Measurements from ENCODE around the gene PERCC1.
"Not testable (repeated sequence)": the region's sequence is repeated elsewhere in the genome, so short reads cannot be mapped to it uniquely, and the experiment has no call there.

Gene PERCC1

DNA sequence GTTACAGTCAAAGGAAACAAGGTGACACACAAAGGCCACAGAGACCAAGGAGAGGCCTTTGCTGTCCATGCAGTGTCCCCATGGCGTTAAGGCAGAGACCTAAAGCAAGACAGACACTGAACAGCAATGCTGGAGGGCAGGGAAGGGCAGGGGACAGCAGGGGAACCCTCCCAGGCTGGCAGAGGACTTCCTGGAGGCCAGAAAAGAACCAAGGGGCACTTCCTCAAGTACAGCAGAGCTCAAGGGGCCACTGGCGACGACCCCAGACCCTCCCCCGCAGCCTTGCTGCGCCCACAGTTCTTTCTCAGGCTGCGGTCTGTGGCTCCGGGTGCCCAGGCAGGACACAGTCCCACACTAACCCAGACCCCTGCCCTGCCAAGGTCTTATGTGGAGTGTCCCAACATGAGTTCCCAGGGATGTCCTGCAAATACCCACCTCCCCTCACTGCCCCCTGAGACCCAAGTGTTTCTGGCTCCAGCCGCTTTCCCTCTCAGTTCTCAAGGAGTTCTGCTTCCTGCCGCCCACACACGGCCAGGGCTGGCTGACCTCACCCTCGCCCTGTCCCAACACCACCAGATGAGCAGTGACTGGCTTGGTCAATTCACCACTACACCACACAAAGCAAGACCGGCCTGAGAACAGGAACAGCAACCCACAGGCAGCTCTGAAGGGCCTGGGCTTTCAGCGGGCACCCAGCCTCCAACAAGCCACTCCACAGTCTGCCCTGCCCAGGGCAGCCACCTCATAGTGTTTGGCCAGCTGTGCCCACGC lies 39.8 kb downstream of the PERCC1 start:
- no peak for DNase-seq

DNA sequence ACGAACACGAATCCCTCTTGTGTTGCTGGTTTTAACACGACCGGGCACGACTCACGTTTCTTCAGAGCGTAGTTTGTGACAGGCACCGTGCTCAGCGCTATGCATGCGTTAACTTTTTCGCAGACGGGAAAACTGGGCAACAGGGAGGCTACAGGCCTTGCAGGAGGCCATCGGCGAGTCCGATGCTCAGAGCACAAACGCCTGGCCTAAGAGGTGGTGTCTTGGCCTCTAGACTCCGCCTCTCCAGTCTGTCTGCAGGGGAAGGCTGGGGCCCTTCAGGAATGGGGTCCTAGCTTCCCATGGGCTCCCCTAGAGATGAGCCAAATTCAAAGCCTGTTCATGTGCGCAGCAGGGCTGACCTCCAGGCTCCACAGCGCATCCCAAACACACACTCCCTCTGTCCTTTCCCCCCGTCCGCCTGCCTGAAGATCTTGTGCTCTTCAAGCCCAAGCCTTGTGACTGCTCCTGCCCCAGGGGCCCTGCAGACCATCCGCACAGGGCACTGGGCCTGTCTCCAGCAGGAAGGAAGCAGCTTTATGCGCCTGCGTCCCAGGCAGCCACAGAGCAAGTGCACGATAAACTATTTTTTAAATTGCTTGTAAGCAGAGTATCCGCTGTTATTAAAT lies 40.8 kb downstream of the PERCC1 start:
- no peak for DNase-seq

DNA sequence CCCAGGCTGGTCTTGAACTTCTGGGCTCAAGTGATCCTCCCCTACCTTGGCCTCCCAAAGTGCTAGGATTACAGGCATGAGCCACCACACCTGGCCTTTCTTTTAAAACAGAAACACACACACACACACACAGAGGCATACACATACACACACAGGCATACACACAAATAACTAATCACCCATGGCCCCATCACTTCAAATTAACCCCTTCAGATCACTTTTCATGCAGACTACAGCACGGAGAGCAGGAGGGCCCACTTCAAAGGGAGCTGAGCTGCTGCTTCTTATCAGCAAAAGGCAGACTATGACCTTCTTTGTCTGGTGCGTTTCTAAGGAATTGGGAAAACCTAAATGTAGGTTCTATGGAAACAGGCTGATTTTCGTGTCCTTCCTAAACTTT lies 42.1 kb downstream of the PERCC1 start:
- no peak for DNase-seq

DNA sequence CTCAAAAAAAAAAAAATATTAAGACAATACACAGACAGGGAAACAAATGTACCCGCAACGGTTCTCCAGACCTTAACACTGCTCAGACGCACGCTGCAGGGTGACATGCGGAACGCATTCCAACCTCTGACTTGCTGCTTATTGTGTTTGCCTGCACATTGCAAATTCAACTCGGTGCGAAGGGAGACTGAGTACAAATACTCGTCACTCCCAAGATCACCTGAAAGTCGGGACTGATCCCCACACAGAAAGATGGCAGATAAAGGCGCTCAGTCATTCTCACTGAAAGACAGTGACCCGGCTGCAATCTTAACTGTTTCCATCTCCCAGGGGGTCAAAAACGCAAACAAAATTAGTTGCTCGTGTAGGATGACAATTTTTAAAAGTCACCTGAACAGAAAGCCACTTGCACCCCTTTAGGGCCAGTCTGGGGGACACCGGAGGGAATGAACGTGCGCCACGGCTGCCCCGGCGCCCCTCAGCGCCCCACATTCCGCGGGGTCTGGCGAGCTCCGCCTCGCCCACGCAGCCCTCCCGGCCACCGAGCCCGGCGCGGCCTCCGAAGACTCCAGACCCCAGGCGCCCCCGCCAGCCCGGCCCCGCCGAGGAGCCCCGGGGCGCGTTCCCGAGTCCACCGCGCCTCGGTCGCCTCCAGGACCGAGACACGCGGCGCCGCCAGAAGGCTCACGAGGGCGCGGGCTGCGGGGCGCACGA lies 43.4 kb downstream of the PERCC1 start:
- DNase-seq, result no peak

DNA sequence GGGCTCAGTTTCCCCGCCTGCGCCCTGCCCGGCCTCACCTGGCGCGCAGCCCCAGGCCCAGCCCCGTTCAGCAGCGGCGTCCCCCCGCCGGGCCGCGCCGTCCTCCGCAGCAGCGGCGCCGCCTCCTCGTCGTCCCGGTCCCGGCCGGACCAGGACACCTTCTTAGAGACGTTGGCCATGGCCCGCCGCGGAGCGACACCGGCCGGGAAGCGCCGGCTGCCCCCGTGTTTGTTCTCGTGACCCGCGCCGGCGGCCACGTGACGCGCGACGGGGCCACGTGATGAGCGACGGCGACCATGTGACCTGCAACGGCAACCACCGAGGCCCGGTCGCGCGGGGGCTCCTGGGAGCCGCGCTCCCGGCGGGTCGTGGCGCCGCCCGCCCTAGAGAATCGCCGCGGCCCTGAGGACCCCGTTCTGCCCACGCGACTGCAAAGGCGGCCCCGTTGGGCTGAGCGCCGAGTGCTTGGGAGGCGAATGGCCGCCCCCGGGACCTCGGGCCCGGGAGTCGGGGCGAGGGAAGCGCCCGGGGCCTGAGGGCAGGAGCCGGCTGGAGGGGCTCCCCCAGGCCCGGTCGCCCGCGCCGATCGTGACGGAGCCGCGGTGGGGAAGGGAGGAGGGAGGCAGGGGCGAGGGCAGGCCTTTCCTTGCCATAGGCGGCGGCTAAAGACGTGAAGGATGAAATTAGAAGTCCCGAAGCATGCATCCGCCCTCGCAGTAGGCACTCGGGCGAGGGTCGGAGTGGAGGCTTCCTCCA lies 44.1 kb downstream of the PERCC1 start, which contains the start of gene CLCN7:
Gene CLCN7 (minus strand): TSS at position 233 of the 756 bp plus-strand sequence. CDS start 54 bp downstream, at position 179.
- DNase-seq, result peak; percentile 91

DNA sequence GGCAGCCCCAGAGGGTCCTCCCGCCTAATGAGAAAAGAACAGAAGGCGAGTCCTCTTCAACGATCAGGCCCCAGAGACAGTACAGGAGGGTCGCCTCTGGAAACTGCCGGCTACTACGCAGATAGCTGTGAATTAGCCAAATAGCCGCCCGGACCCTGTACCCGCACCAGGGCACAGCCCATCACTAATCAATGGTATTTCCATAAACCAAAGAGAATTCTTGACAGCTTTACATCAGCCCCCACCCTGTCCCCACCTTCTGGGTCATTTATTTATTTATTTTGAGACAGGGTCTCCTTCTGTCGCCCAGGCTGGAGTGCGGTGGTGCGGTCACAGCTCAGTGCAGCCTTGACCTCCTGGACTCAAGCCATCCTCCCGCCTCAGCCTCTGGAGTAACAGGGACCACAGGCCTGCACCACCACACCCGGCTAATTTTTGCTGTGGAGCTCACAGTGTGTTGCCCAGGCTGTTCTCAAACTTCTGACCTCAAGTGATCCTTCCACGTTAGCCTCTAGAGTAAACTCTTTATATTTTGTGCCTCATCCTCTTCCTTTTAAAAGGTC lies 44.8 kb downstream of the PERCC1 start:
- DNase-seq, result no peak

DNA sequence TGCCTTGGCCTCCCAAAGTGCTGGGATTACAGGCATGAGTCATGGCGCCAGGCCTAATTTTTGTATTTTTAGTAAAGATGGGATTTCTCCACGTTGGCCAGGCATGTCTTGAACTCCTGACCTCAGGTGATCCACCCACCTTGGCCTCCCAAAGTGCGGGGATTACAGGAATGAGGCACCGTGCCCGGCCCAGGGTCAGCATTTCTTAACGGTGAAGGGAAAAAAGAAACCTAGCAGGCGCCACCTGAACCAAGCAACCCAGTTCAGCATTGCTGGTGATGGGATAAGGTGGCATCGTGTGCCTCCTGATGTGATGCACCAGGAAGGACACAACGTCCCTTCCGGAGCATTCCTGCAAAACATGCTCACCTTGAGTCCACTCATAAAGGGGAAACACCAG lies 46.2 kb downstream of the PERCC1 start:
- DNase-seq, result no peak

DNA sequence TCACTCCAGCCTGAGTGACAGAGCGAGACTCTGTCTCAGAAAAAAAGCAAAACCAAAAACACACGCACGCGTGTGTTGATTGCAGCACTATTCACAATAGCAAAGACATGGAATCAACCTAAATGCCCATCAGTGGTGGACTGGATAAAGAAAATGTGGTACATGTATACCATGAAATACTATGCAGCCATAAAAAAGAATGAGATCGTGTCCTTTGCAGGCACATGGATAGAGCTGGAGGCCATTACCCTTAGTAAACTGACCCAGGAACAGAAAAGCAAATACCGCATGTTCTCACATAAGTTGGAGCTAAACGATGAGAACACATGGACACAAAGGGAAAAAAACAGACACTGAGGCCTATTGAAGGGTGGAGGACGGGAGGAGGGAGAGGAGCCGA lies 48.1 kb downstream of the PERCC1 start:
- DNase-seq, result not testable (repeated sequence)

DNA sequence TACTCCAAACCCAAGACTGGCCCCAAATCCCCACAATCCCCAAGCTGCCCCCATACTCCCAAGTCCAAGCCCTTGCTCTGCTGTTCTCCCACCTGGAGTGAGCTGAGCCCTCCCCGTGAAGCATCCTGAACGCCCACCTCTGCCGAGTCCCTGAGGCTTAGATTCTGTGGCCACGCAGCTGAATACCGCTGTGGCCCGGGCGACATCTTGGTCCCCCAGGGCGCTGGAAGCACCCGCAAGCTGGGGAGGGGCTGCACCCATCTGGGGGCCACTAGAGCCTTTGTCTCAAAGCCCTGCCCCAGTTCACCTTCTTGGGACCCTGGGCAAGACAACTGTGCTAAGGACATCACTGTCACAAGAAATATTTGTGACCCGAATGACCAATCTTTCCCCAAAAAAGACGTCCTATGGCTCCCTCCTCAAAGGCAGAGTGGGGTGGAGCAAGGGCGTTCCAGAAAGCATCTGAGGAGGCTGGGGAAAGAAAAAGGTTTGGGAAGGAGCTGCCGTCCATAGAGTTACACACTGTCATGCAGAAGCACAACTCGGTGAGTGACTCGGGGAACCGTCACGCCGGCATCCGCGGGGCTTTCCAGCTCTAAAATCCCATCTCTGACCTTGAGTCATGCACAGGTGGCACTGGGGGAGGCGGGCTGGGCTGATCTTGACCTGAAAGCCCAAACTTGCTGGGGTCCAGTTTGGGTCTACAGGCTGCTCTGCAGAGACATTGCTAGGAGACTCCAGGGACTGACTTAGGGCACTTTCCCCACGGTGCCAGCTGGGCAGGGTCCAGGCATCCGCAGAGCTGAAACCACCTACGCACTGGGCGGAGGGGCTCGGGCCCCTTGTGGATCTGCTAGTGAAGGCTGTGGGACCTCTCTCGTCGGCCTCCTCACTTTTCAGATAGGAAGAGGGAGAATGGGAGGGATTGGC lies 51.3 kb downstream of the PERCC1 start:
- no peak for DNase-seq
